B cell (primary cell): ENCODE measurements around the gene CCDC57.

Experiments
- EZH2 ChIP-seq: IDR thresholded peaks from 2 replicates; pipeline ENCODE4 v1.6.1; 2012; ENCODE audit warnings: borderline replicate concordance, low read depth, mild to moderate bottlenecking, moderate library complexity, low read length; ENCODE audit not compliant: insufficient read depth, poor library complexity, severe bottlenecking
- TF ChIP-seq, protein P1 (sequence below): fragments of 200-600 bp; IDR thresholded peaks from one replicate; pipeline ENCODE4 v1.8.0; 2022; ENCODE audit warnings: antibody characterized with exemption, mild to moderate bottlenecking

DNA sequence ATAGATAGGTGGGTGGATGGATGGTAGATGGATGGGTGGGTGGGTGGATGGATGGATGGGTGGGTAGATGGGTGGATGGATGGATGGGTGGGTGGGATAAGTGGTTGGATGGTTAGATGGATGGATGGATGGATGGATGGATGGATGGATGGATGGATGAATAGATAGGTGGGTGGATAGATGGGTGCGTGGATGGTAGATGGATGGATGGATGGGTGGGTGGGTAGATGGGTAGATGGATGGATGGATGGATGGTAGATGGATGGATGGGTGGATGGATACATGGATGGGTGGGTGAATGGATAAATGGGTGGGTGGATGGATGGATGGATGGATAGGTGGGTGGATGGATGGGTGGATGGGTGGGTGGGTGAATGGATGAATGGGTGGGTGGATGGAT, 64.6 kb downstream of the CCDC57 start:
- TF ChIP-seq, protein P1, sequence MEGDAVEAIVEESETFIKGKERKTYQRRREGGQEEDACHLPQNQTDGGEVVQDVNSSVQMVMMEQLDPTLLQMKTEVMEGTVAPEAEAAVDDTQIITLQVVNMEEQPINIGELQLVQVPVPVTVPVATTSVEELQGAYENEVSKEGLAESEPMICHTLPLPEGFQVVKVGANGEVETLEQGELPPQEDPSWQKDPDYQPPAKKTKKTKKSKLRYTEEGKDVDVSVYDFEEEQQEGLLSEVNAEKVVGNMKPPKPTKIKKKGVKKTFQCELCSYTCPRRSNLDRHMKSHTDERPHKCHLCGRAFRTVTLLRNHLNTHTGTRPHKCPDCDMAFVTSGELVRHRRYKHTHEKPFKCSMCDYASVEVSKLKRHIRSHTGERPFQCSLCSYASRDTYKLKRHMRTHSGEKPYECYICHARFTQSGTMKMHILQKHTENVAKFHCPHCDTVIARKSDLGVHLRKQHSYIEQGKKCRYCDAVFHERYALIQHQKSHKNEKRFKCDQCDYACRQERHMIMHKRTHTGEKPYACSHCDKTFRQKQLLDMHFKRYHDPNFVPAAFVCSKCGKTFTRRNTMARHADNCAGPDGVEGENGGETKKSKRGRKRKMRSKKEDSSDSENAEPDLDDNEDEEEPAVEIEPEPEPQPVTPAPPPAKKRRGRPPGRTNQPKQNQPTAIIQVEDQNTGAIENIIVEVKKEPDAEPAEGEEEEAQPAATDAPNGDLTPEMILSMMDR, result no peak
- TF ChIP-seq EZH2, result no peak
